HCT116 (cell line): ENCODE measurements around the gene UBL4B. TPM values are rescaled to one million over a fixed set of nuclear protein-coding genes. Genes with fewer than 3 reads are reported as not detected.

Experiments used
- ATAC-seq: fragments of 200-7000 bp; cut with Tn5 transposase; 2 replicates; pipeline ENCODE4 v1.9.1; 2020; ENCODE audit warnings: mild to moderate bottlenecking, moderate library complexity
- BruUV-seq: library from RNA; stranded (reverse); fragments of 400-500 nt; replicated peaks from 2 replicates; lab custom pipeline; 2021; lab: Mats Ljungman, UMichigan
- CTCF ChIA-PET: fragments of 300-600 bp; sonication (Branson Sonifier 250); formaldehyde crosslinking; loops from one replicate; lab custom pipeline; 2021; ENCODE audit warnings: antibody characterized with exemption; lab: Charles Lee
- POLR2A ChIA-PET: fragments of 300-600, 350-600 bp; sonication (Branson Sonifier 250); formaldehyde crosslinking; loops from one replicate; lab custom pipeline; 2021; ENCODE audit warnings: antibody characterized with exemption; lab: Charles Lee
- RAD21 ChIA-PET, 2 experiments: fragments of 300-600 bp; sonication (Branson Sonifier 250); formaldehyde crosslinking; loops; one replicate each; lab custom pipeline; 2023; ENCODE audit warnings: low total read pairs in 2 of 2; ENCODE audit not compliant: uncharacterized antibody in 2 of 2, unreplicated experiment in 2 of 2, low non-redundant PET in 1 of 2; lab: Charles Lee
- DNase-seq: peaks from one replicate; pipeline ENCODE4 v3.0.0-alpha.2; 2010; ENCODE audit warnings: low read depth, low spot score
- H2AFZ ChIP-seq: fragments of 200-600 bp; shearing (Covaris generic), sonication (generic); 2 replicates; pipeline ENCODE4 v1.6.1; 2017; ENCODE audit warnings: low read depth, mixed run types, mixed read lengths, antibody characterized with exemption, low read length; ENCODE audit not compliant: poor library complexity, severe bottlenecking
- H3K27ac ChIP-seq: 2 replicates; pipeline ENCODE4 v1.5.1; 2012; ENCODE audit warnings: low read depth, low read length
- H3K27me3 ChIP-seq: fragments of 200-600 bp; sonication (generic); 2 replicates; pipeline ENCODE4 v1.6.1; 2016; ENCODE audit warnings: mixed run types, low read length, mixed read lengths; ENCODE audit not compliant: insufficient read depth
- H3K36me3 ChIP-seq, 2 experiments: fragments of 200-500 bp in 1 of 2; fragments of 200-600 bp in 1 of 2; sonication (Bioruptor generic) in 1 of 2; sonication (generic) in 1 of 2; 2 replicates each; pipeline versions ENCODE4 v1.5.1 to v1.6.1; 2014 to 2016; ENCODE audit warnings: low read length in 2 of 2, inconsistent platforms in 1 of 2, mixed read lengths in 1 of 2, mixed run types in 1 of 2; ENCODE audit not compliant: insufficient read depth in 2 of 2, control insufficient read depth in 1 of 2
- H3K4me1 ChIP-seq, 2 experiments: fragments of 200-600 bp in 1 of 2; sonication (generic) in 1 of 2; 2 replicates each; pipeline versions ENCODE4 v1.5.1 to v1.6.1; 2012 to 2017; ENCODE audit warnings: low read length in 2 of 2, inconsistent platforms in 1 of 2, mild to moderate bottlenecking in 1 of 2, mixed read lengths in 1 of 2, mixed run types in 1 of 2, moderate library complexity in 1 of 2; ENCODE audit not compliant: insufficient read depth in 2 of 2, control insufficient read depth in 1 of 2
- H3K4me2 ChIP-seq: fragments of 200-600 bp; sonication (generic); 2 replicates; pipeline ENCODE4 v1.6.1; 2017; ENCODE audit warnings: mixed run types, low read length, mixed read lengths
- H3K4me3 ChIP-seq, 2 experiments: fragments of 200-600 bp in 1 of 2; sonication (generic) in 1 of 2; replicated peaks in 1 of 2; 2 replicates each; pipeline ENCODE4 v1.5.1; 2011 to 2016; ENCODE audit warnings: low read length in 2 of 2, control low read depth in 1 of 2, low read depth in 1 of 2, mild to moderate bottlenecking in 1 of 2, mixed read lengths in 1 of 2, mixed run types in 1 of 2
- H3K79me2 ChIP-seq: fragments of 200-600 bp; sonication (generic); 2 replicates; pipeline ENCODE4 v1.6.1; 2017; ENCODE audit warnings: mild to moderate bottlenecking, mixed run types, low read length, moderate library complexity, mixed read lengths; ENCODE audit not compliant: insufficient read depth
- H3K9ac ChIP-seq: fragments of 200-600 bp; sonication (generic); 2 replicates; pipeline ENCODE4 v1.6.1; 2016; ENCODE audit warnings: low read length, mixed read lengths
- H3K9me2 ChIP-seq: fragments of 200-600 bp; sonication (generic), shearing (Covaris generic); 2 replicates; pipeline ENCODE4 v1.6.1; 2017; ENCODE audit warnings: mixed run types, mild to moderate bottlenecking, moderate library complexity; ENCODE audit not compliant: insufficient read depth
- H3K9me3 ChIP-seq, 2 experiments: fragments of 200-500 bp in 1 of 2; fragments of 200-600 bp in 1 of 2; sonication (Bioruptor generic) in 1 of 2; sonication (generic) in 1 of 2; 2 replicates each; pipeline ENCODE4 v1.6.1; 2014 to 2017; ENCODE audit warnings: low read length in 2 of 2, mixed read lengths in 2 of 2, inconsistent platforms in 1 of 2, low read depth in 1 of 2, mild to moderate bottlenecking in 1 of 2, mixed run types in 1 of 2, moderate library complexity in 1 of 2; ENCODE audit not compliant: control insufficient read depth in 1 of 2, insufficient read depth in 1 of 2
- H4K20me1 ChIP-seq: fragments of 200-600 bp; sonication (generic), shearing (Covaris generic); 2 replicates; pipeline ENCODE4 v1.6.1; 2017; ENCODE audit warnings: mixed run types, mild to moderate bottlenecking, moderate library complexity; ENCODE audit not compliant: insufficient read depth
- CBX3 ChIP-seq: IDR thresholded peaks from 2 replicates; pipeline ENCODE4 v1.6.1; 2012; ENCODE audit warnings: low read depth
- CEBPB ChIP-seq: IDR thresholded peaks from 2 replicates; pipeline ENCODE4 v1.6.1; 2012; ENCODE audit warnings: low read depth
- EGR1 ChIP-seq: IDR thresholded peaks from 2 replicates; pipeline ENCODE4 v1.6.1; 2012; ENCODE audit warnings: low read depth
- ELF1 ChIP-seq: IDR thresholded peaks from 2 replicates; pipeline ENCODE4 v1.6.1; 2012; ENCODE audit warnings: low read depth, borderline replicate concordance
- EZH2 ChIP-seq: fragments of 200-600 bp; sonication (generic); IDR thresholded peaks from 2 replicates; pipeline ENCODE4 v1.6.1; 2017; ENCODE audit warnings: antibody characterized with exemption, mixed run types
- FOSL1 ChIP-seq: IDR thresholded peaks from 2 replicates; pipeline ENCODE4 v1.6.1; 2012; ENCODE audit warnings: low read depth
- JUND ChIP-seq: IDR thresholded peaks from 2 replicates; pipeline ENCODE4 v1.6.1; 2012
- POLR2A ChIP-seq: IDR thresholded peaks from 2 replicates; pipeline ENCODE4 v1.7.0; 2011; ENCODE audit warnings: borderline replicate concordance; ENCODE audit not compliant: insufficient read depth, insufficient read length; ENCODE audit errors: extremely low read depth
- POLR2AphosphoS5 ChIP-seq: IDR thresholded peaks from 2 replicates; pipeline ENCODE4 v1.6.1; 2011; ENCODE audit warnings: mild to moderate bottlenecking, low read depth, low read length, moderate library complexity
- REST ChIP-seq: IDR thresholded peaks from 2 replicates; pipeline ENCODE4 v1.6.1; 2012; ENCODE audit warnings: low read depth
- SIN3A ChIP-seq: IDR thresholded peaks from 2 replicates; pipeline ENCODE4 v1.6.1; 2012; ENCODE audit warnings: low read depth
- SRF ChIP-seq: IDR thresholded peaks from 2 replicates; pipeline ENCODE4 v1.6.1; 2012; ENCODE audit warnings: low read depth
- ZBTB33 ChIP-seq: IDR thresholded peaks from 2 replicates; pipeline ENCODE4 v1.6.1; 2011; ENCODE audit warnings: mild to moderate bottlenecking, low read length, moderate library complexity; ENCODE audit not compliant: insufficient replicate concordance; ENCODE audit errors: extremely low read depth
- ZNF274 ChIP-seq: fragments of 200-500 bp; sonication (Bioruptor generic); IDR thresholded peaks from 2 replicates; pipeline ENCODE4 v1.6.1; 2014; ENCODE audit warnings: mild to moderate bottlenecking, low read depth, low read length, inconsistent platforms
- intact Hi-C: fragments of 100-400 bp; cut with micrococcal nuclease; formaldehyde crosslinking; loops from 2 replicates; pipeline ENCODE4 v1.10.0; 2022
- total RNA-seq: library from RNA; stranded (reverse); gene quantifications from one replicate; pipeline ENCODE4 v1.2.1, GENCODE V29; 2021; ENCODE audit not compliant: unreplicated experiment
- TF ChIP-seq, protein P1 (sequence below): IDR thresholded peaks from 2 replicates; pipeline ENCODE4 v1.6.1; 2012

UBL4B gene
- total RNA-seq, 1 experiment from 2014 or later = 0.57 TPM

DNA sequence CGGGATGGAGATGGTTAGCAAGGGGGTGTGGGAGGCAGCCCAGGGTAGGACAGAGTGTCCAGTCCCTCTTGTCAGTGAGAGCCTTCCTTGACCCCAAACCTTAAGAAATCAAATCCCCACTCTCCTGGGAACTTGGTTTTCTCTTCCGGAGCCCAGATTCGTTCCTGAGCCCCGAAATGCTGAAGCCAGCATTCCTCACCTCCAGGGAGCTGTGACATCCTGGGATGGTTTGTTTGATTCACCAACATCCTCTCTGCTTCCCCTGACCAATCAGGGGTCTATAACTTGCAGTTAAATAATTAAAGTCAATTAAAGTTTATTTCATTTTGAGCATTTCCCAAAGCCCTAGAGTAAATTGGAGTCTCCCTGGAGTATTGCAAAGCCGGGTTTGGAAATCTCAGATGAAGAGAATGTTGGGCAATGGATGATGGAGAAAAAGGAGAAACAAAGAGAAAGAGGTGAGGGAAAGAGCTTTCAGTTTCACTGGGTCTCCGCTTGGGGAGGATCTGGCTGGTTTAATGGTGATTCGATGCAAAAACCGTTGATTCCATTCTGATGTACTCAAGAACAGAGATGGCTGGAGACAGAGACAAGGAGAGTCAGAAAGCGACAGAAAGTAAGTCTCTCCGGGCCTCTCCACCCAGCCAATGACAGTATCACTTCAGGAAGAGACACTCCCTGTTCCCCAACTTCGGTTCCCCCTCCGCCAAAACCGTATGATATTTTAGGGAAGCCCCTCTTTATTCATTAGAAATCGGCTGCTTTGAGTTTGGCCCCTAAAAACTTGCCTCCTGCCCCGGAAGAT, 29.0 kb upstream of the UBL4B start (continued):
- TF ChIP-seq, protein P1, sequence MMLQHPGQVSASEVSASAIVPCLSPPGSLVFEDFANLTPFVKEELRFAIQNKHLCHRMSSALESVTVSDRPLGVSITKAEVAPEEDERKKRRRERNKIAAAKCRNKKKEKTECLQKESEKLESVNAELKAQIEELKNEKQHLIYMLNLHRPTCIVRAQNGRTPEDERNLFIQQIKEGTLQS = no peak

- Histone ChIP-seq H3K4me1 (no peaks in the 10 kb centered on the region), H3K9ac (no peak overlapping the region), H3K9me2 (no peaks in the 10 kb centered on the region), H3K36me3 (no peaks in the 10 kb centered on the region), H3K79me2 (no peaks in the 10 kb centered on the region), H3K27me3 (no peaks in the 10 kb centered on the region), H3K4me3 (no peak overlapping the region), H3K9me3 (no peaks in the 10 kb centered on the region), H3K27ac (no peak overlapping the region), H4K20me1 (no peaks in the 10 kb centered on the region), H2AFZ (no peak overlapping the region), H3K4me2 (no peak overlapping the region)
- ATAC-seq (no peak), DNase-seq (no peak)
- intact Hi-C loops = no loop called here
- POLR2A ChIA-PET = no interaction called here
- RAD21 ChIA-PET = no interaction called here
- CTCF ChIA-PET = no interaction called here
- TF ChIP-seq, protein P1 = no peak
- TF ChIP-seq JUND (no peak), POLR2A (no peak), ZBTB33 (no peak), CEBPB (no peak), FOSL1 (no peak), POLR2AphosphoS5 (no peak), SIN3A (no peak), CBX3 (no peak), EGR1 (no peak), ZNF274 (no peak), ELF1 (no peak), SRF (no peak), EZH2 (no peak), REST (no peak)
- BruUV-seq = no TSS peak
Observed at GRCh38 chr1:110083866-110084226, 28.4 kb upstream of the UBL4B start.
